ENCODE data around the gene EDN1.
"Not testable (repeated sequence)": the region's sequence is repeated elsewhere in the genome, so short reads cannot be mapped to it uniquely, and the experiment has no call there.

The EDN1 gene

GRCh38 chr6:12313992-12314589 lies 23.9 kb downstream of the EDN1 start:
- Mint-ChIP-seq H3K36me3 (peaks cover 4 to 7% of the 10 kb centered on the region in 2 donors), H3K9me3 (peaks cover 4 to 5% of the 10 kb centered on the region in 2 donors), H3K27ac (no peak overlapping the region), H3K27me3 (peaks cover 4 to 19% of the 10 kb centered on the region in 2 donors), H3K4me3 (no peak overlapping the region), H3K4me1 (peaks cover 6% of the 10 kb centered on the region in 2 donors)
- DNase-seq (no peak), ATAC-seq (replicated peaks) (no peak)

DNA sequence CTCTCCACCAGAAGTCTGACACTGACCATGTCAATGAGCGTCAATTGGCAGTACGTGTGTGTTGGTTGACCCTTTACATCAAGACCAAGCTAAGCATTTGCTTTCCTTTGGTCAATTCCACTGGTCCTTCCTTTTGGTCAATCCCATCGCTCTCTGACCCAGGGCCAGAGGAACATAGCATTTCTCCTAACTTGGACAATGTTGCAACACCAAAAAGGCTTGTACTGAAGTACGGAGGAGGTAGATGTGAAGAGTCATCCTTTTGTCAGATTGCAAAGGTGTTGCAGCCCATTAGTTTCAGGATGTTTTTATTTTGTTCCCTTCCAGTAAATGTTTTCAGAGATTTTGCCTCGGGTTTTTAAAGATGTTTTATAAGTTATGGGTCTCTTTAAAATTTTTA lies 24.6 kb downstream of the EDN1 start:
- ATAC-seq (replicated peaks), result no peak
- peaks cover 6% of the 10 kb centered on the region in 2 donors for H3K9me3 Mint-ChIP-seq
- H3K27me3 Mint-ChIP-seq, result peaks cover 4 to 19% of the 10 kb centered on the region in 2 donors
- no peak overlapping the region for H3K4me3 Mint-ChIP-seq
- no peak overlapping the region for H3K27ac Mint-ChIP-seq
- peaks cover 5 to 8% of the 10 kb centered on the region in 2 donors for H3K36me3 Mint-ChIP-seq
- no peak for DNase-seq
- H3K4me1 Mint-ChIP-seq, result peaks cover 6% of the 10 kb centered on the region in 2 donors

DNA sequence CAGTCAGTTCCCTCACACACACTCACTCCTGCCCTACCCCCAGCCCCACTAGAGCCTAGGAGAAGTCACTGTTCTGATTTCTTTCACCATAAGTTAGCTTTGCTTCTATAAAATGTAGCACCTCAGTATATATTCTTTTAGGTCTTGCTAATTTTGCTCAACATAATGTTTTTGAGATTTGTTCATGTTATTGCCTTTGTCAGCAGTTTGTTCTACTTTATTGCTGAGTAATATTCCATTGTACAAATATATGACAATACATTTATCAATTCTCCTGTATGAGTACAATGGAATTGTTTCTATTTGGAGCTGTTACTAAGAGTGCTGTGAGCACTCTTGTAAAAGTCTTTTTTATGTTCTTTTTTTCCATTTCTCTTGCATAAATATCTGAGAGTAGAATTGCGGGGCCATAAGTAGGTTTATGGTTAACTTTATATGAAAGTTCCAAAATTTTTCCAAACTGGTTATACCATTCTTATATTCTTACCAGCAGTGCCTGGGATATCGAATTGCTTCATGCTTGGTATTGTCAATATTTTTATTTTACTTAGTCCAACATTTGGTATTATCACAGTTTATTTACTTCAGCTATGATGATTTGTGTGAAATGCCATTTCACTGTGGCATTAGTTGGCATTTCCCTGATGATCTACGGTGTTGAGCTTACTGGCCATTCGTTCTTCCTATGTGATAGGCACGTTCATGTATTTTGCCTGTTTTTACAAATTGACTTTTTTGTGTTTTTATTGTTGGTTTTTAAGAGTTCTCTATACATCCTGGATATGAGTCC lies 25.3 kb downstream of the EDN1 start:
- ATAC-seq (replicated peaks) (no peak), DNase-seq (no peak)
- peaks cover 5 to 19% of the 10 kb centered on the region in 2 donors for H3K27me3 Mint-ChIP-seq
- peaks cover 6% of the 10 kb centered on the region in 2 donors for H3K4me1 Mint-ChIP-seq
- peaks cover 5 to 8% of the 10 kb centered on the region in 2 donors for H3K36me3 Mint-ChIP-seq
- H3K9me3 Mint-ChIP-seq, result peaks cover 6% of the 10 kb centered on the region in 2 donors
- H3K27ac Mint-ChIP-seq, result no peak overlapping the region
- no peak overlapping the region for H3K4me3 Mint-ChIP-seq

DNA sequence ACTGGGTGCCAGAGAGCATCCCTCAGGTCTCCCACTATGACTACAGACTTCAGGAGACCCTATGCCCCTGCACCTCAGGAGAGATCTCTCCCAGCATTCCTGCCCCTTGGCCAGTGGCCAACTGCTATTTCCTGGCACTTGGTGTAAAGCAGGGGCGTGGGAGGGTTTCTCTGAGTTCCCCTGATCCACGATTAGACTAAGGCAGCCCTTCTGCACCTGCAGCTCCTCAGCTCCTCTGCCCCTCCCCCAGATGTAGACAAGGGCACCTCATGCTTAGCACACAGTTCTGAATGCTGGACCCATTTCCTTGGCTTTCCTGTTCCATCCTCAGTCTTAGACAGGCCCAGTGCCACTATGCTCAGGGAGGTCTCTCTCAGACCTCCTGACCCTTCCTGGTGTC lies 28.6 kb downstream of the EDN1 start:
- DNase-seq (no peak), ATAC-seq (replicated peaks) (no peak)
- Mint-ChIP-seq H3K27ac (no peak overlapping the region), H3K36me3 (peaks cover 8 to 11% of the 10 kb centered on the region in 2 donors), H3K4me3 (no peak overlapping the region), H3K9me3 (peaks cover 6 to 11% of the 10 kb centered on the region in 2 donors), H3K27me3 (peaks cover 10 to 19% of the 10 kb centered on the region in 2 donors), H3K4me1 (peaks cover 6 to 8% of the 10 kb centered on the region in 2 donors)

GRCh38 chr6:12320074-12320473 lies 29.9 kb downstream of the EDN1 start:
- H3K27me3 Mint-ChIP-seq, result peaks cover 10 to 15% of the 10 kb centered on the region in 2 donors
- not testable (repeated sequence) for DNase-seq; ATAC-seq (replicated peaks)

DNA sequence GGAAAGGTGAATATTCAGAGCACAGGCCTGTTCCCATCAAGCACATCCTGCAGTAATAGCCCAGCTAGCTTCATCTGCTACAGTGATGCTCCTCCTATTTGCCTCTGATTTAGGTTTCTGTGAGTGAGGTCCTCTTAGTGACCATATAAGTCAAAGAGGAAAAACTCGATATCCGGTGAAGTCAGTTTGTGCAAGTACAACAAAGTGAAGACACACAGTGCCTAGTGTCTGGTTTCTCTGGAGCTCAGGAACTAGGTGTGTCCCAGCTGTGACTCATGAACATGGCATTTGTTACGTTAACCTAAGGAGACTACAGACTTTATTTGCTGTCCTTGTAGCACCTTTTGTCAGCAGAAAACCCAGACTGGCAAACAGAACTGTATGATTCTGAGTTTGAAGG lies 33.9 kb downstream of the EDN1 start:
- ATAC-seq (replicated peaks) (no peak), DNase-seq (no peak)
- Mint-ChIP-seq H3K27me3 (peaks cover 6 to 16% of the 10 kb centered on the region in 2 donors), H3K9me3 (peaks cover under 1 to 7% of the 10 kb centered on the region in 2 donors), H3K4me3 (no peak overlapping the region), H3K36me3 (peaks cover under 1 to 7% of the 10 kb centered on the region in 2 donors), H3K27ac (no peak overlapping the region), H3K4me1 (peaks cover 0 to 6% of the 10 kb centered on the region in 2 donors)

More at GRCh38 chr6:12320074-12320473, 29.9 kb downstream of the EDN1 start:
- not testable (repeated sequence) for H3K27ac Mint-ChIP-seq, H3K4me1 Mint-ChIP-seq, H3K4me3 Mint-ChIP-seq
- Mint-ChIP-seq H3K9me3 (peaks cover 6 to 11% of the 10 kb centered on the region in 2 donors), H3K36me3 (peaks cover 8 to 11% of the 10 kb centered on the region in 2 donors)

DNA sequence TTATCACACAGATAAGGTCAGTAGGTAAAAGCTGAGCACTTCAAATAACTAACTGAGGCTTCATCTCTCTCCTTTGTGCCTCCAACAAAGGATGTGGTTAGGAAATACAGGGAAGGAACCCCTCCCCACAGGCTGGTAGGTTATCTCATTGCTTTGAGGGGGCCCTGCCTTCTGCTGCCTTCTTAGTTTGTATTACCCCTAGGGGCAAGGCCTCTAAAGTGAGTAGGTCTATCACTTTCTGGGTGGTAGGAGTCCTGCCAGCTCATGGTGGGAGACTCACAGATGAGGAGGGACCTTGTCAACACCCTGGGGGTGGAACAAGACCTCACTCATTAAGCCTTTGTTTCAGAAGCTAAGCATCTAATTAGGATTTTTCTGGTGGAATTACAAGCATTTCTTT lies 34.6 kb downstream of the EDN1 start:
- DNase-seq (no peak), ATAC-seq (replicated peaks) (no peak)
- no peak overlapping the region for H3K27ac Mint-ChIP-seq
- peaks cover 0 to 6% of the 10 kb centered on the region in 2 donors for H3K4me1 Mint-ChIP-seq
- H3K9me3 Mint-ChIP-seq, result peaks cover 0 to 5% of the 10 kb centered on the region in 2 donors
- H3K36me3 Mint-ChIP-seq, result peaks cover 0 to 6% of the 10 kb centered on the region in 2 donors
- no peak overlapping the region for H3K4me3 Mint-ChIP-seq
- H3K27me3 Mint-ChIP-seq, result peaks cover 6 to 17% of the 10 kb centered on the region in 2 donors

DNA sequence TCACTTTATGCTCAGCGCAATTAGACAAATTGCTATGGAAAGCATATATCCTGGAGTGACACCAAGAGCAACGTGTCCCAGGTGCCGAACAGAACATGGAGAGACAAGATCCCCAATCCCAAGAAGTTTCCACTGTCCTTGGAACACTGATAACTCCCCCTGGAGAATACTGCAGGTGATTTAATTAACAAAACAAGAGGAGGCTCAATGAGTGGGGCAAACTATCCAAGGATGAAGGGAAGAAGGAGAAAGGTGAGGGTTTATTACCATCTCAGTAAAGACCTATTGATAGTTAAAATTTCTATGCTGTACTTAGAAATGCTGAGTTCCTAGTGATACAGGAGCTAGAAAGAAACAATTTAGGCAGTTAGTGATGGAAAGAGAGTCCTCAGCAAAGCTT lies 35.7 kb downstream of the EDN1 start:
- no peak for ATAC-seq (replicated peaks)
- Mint-ChIP-seq H3K4me3 (no peak overlapping the region), H3K27me3 (peaks cover 6 to 12% of the 10 kb centered on the region in 2 donors), H3K36me3 (peaks cover 0 to 2% of the 10 kb centered on the region in 2 donors), H3K9me3 (peaks cover 0 to 1% of the 10 kb centered on the region in 2 donors), H3K27ac (no peak overlapping the region), H3K4me1 (peaks cover 0 to 4% of the 10 kb centered on the region in 2 donors)
- no peak for DNase-seq

GRCh38 chr6:12327391-12327790 lies 37.2 kb downstream of the EDN1 start:
- Mint-ChIP-seq H3K36me3 (no peaks in the 10 kb centered on the region), H3K9me3 (no peaks in the 10 kb centered on the region), H3K27me3 (peaks cover 6 to 11% of the 10 kb centered on the region in 2 donors), H3K4me1 (peaks cover 5 to 6% of the 10 kb centered on the region in 2 donors), H3K27ac (no peak overlapping the region), H3K4me3 (no peak overlapping the region)
- ATAC-seq (replicated peaks) (no peak), DNase-seq (no peak)

DNA sequence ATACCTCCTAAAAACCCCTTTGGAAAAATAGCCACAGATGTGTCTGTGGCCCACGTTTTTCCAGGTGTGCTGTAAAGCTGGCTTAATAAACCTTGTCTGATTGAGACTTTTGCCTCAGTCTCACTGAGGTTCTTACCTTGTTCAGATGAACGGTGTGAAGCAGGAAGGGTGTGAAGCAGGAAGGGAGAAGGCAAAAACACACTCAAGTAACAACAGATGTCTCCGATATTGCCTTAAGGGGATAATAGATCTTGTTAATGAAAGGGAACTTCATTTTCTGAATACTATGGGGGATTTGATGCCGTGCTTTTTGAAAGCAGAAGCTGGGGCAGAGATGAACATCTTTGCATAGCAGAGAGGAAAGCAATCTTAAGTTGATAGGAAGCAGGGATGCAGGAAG lies 37.8 kb downstream of the EDN1 start:
- Mint-ChIP-seq H3K36me3 (no peaks in the 10 kb centered on the region), H3K27ac (no peak overlapping the region), H3K9me3 (no peaks in the 10 kb centered on the region), H3K27me3 (peaks cover 6 to 11% of the 10 kb centered on the region in 2 donors), H3K4me1 (peaks cover 7 to 8% of the 10 kb centered on the region in 2 donors), H3K4me3 (no peak overlapping the region)
- ATAC-seq (replicated peaks) (no peak), DNase-seq (no peak)

GRCh38 chr6:12328701-12329100 lies 38.5 kb downstream of the EDN1 start:
- no peak for DNase-seq
- Mint-ChIP-seq H3K27ac (no peak overlapping the region), H3K27me3 (peaks cover 6 to 11% of the 10 kb centered on the region in 2 donors), H3K36me3 (no peaks in the 10 kb centered on the region), H3K4me1 (peaks cover 10 to 15% of the 10 kb centered on the region in 2 donors), H3K9me3 (no peaks in the 10 kb centered on the region), H3K4me3 (no peak overlapping the region)
- ATAC-seq (replicated peaks), result no peak

DNA sequence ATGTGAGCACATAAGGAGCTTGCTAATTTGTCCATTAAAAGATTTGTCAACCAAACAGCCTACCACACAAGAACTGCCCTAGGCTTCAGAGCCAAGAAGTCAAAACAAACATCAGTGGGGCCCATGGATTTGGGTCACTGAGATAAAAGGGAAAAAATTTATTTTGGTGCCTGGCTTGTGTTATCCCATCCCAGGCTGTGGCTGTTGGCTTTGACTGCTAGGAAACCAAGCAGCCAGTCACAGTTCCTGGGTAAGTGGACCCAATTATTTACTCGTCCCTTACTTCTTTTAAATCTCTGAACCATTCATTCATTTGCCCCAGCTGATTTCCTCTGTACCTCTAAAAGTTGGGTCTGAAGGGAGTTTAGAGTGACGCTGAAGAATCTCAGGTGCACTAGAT lies 41.3 kb downstream of the EDN1 start:
- peaks cover 6% of the 10 kb centered on the region in 2 donors for H3K27me3 Mint-ChIP-seq

DNA sequence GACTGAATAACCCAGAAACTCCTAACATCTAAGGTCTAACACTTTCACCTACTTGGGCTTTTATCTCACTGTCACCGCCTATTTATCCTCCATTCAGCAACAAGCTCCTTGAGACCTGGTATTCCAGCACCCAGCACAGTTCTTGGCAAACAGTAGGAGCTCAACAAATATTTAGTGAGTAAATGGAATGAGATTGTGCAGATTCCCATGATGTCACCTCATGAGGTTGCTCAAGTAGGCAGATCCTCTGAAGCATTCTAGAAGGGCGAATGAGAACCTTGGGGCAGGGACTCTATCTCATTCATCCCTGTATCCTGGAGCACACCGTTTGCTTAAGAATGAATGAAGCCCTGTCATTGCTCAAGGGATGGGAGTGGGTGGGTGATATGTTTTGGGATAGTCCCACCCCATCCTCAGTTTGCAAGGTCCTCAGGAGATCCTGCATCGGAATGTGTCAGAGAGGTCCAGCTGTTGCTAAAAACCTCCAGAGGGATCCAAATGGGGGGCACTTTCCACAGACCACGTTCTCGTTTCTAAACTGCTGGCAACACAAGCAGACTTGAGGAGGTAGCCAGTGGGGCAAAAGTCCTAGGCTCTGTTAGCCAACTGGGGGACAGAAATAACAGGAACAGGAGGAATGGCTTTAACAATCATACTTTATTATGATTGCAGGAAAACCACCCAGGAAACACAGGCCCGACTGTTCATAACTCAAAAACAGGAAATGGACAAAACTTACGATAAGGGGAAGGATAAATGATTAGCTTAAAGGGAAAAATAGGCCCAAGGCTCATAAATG lies 42.0 kb downstream of the EDN1 start:
- DNase-seq, result no peak
- Mint-ChIP-seq H3K4me3 (no peak overlapping the region), H3K4me1 (peaks cover 27 to 41% of the 10 kb centered on the region in 2 donors), H3K9me3 (peaks cover 0 to 5% of the 10 kb centered on the region in 2 donors), H3K27me3 (peaks cover 6% of the 10 kb centered on the region in 2 donors), H3K27ac (no peak overlapping the region), H3K36me3 (no peaks in the 10 kb centered on the region)
- no peak for ATAC-seq (replicated peaks)

More for the DNA sequence above, 41.3 kb downstream of the EDN1 start:
- ATAC-seq (replicated peaks), result no peak
- H3K9me3 Mint-ChIP-seq, result peaks cover 0 to 5% of the 10 kb centered on the region in 2 donors
- no peaks in the 10 kb centered on the region for H3K36me3 Mint-ChIP-seq
- peaks cover 27 to 39% of the 10 kb centered on the region in 2 donors for H3K4me1 Mint-ChIP-seq
- no peak overlapping the region for H3K4me3 Mint-ChIP-seq
- no peak overlapping the region for H3K27ac Mint-ChIP-seq
- DNase-seq, result no peak

GRCh38 chr6:12332750-12333079 lies 42.6 kb downstream of the EDN1 start:
- H3K4me3 Mint-ChIP-seq, result not testable (repeated sequence)
- peaks cover 27 to 41% of the 10 kb centered on the region in 2 donors for H3K4me1 Mint-ChIP-seq

More at GRCh38 chr6:12332750-12333079, 42.6 kb downstream of the EDN1 start:
- H3K27me3 Mint-ChIP-seq; H3K9me3 Mint-ChIP-seq; H3K36me3 Mint-ChIP-seq; H3K27ac Mint-ChIP-seq; ATAC-seq (replicated peaks); DNase-seq: not testable (repeated sequence)

All from stimulated activated naive B cell treated with anti-CD40 and anti-IgM and Interleukin-4, amounts not matched to agents 10 μg/mL and 1 μg/mL and 100 μg/mL, for 72 hours (primary cell).